SK-N-MC (cell line): ENCODE measurements around the gene PDE11A.
"Not testable (repeated sequence)": the region's sequence is repeated elsewhere in the genome, so short reads cannot be mapped to it uniquely, and the experiment has no call there.

Experiments used
- DNase-seq: peaks from one replicate; pipeline ENCODE4 v3.0.0-alpha.2; 2011; ENCODE audit warnings: low read depth, low spot score
- H3K27ac ChIP-seq: fragments of 200-600 bp; sonication (generic); 2 replicates; pipeline ENCODE4 v1.5.1; 2016; ENCODE audit warnings: mixed run types
- H3K36me3 ChIP-seq: fragments of 200-600 bp; sonication (generic); 2 replicates; pipeline ENCODE4 v1.6.1; 2017; ENCODE audit warnings: antibody characterized with exemption, low read length, mixed read lengths; ENCODE audit not compliant: insufficient read depth
- H3K4me3 ChIP-seq: fragments of 200-600 bp; sonication (generic); 2 replicates; pipeline ENCODE4 v1.5.1; 2016
- H3K9ac ChIP-seq: fragments of 200-600 bp; sonication (generic); 2 replicates; pipeline ENCODE4 v1.8.0; 2017; ENCODE audit warnings: mixed run types, mixed read lengths; ENCODE audit not compliant: insufficient read length
- H3K9me3 ChIP-seq: fragments of 200-600 bp; sonication (generic); 2 replicates; pipeline ENCODE4 v1.6.1; 2017; ENCODE audit warnings: low read depth, mild to moderate bottlenecking, antibody characterized with exemption, low read length, moderate library complexity, mixed read lengths
- EZH2 ChIP-seq: fragments of 200-600 bp; sonication (generic); IDR thresholded peaks from one replicate; pipeline ENCODE4 v1.6.1; 2017; ENCODE audit warnings: antibody characterized with exemption
- FOXP2 ChIP-seq: optimal IDR thresholded peaks from 2 replicates; pipeline ENCODE3; 2011; ENCODE audit warnings: mild to moderate bottlenecking, moderate library complexity; ENCODE audit not compliant: insufficient read depth; ENCODE audit errors: extremely low read length, control extremely low read depth
- POLR2AphosphoS5 ChIP-seq: IDR thresholded peaks from 2 replicates; pipeline ENCODE4 v1.6.1; 2012; ENCODE audit warnings: mild to moderate bottlenecking, low read depth, low read length, borderline replicate concordance

PDE11A gene

DNA sequence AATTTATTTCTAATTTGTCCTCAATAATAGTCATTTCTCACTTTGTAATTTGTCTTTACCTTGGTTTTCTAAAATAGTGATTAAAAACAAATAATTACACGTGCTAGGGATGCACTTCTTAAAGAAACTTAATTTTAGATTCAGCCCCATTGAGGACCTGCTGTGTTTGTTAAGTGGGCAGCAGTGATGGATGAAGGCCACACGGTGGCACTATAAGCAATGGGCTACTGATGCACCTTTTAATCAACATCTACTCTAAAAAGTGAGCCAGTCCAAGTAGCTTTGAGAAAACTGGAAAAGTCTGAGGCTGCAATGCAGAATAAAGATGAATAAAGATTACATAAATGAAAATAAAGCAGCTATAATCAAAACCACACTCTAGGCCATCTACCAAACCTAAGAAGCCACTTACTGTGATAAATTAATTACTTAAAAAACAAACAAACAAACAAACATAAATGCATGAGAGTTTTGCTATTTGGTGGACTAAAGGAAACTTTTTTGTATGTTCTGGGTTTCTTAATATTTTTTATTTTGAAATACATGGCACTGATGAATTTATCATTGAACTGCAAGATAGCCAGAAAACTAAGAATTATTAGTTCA lies 89.3 kb downstream of the PDE11A start:
- Histone ChIP-seq H3K27ac (no peak overlapping the region), H3K4me3 (no peak overlapping the region), H3K9ac (no peak overlapping the region), H3K9me3 (no peaks in the 10 kb centered on the region), H3K36me3 (no peaks in the 10 kb centered on the region)
- TF ChIP-seq FOXP2 = no peak
- DNase-seq = peak; percentile 44

DNA sequence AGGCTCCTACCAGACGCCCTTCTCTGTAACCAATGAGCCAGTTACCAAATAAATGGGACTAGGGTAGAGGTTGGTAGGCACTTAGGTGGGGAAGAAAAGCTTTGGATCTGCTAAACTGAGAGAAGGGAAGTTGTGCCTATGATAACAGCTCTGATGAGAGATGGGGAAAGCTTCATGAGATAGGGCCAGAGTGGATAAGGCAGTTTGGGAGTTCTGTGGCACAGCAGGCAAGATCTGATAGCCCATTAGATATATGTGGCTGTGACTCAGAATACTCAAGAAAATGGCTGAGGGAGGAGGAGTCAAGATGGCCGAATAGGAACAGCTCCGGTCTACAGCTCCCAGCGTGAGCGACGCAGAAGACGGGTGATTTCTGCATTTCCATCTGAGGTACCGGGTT lies 99.8 kb downstream of the PDE11A start:
- no peak for TF ChIP-seq FOXP2
- TF ChIP-seq POLR2AphosphoS5 = no peak
- TF ChIP-seq EZH2 = no peak
- no peak for DNase-seq
- no peaks in the 10 kb centered on the region for H3K36me3 ChIP-seq
- H3K27ac ChIP-seq = no peak overlapping the region
- H3K9ac ChIP-seq = no peak overlapping the region
- H3K4me3 ChIP-seq = no peak overlapping the region
- H3K9me3 ChIP-seq = no peaks in the 10 kb centered on the region; the same call in 1 of the 2 replicates

DNA sequence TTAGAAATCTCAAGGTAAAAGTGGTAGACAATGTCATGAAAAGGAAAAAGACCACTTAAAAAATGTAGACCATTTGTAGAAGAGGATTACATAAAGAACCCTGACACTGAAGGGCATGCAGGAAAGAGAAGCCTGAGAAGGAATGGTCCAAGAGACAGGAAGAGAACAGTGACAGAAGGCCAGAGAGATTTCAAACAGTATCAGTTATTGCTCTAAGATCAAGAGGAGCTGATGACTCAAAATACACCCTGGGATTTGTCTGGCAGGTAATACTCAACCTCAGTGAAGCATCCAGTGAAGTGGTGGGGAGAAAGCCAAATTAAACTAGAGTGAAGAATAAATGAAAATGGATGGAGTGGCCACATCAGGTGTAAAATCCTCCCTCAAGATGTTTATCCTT lies 100.5 kb downstream of the PDE11A start:
- Histone ChIP-seq H3K36me3 (no peaks in the 10 kb centered on the region), H3K9me3 (no peaks in the 10 kb centered on the region; the same call in 1 of the 2 replicates), H3K27ac (no peak overlapping the region), H3K9ac (no peak overlapping the region), H3K4me3 (no peak overlapping the region)
- no peak for DNase-seq
- TF ChIP-seq FOXP2 (no peak), EZH2 (no peak), POLR2AphosphoS5 (no peak)

DNA sequence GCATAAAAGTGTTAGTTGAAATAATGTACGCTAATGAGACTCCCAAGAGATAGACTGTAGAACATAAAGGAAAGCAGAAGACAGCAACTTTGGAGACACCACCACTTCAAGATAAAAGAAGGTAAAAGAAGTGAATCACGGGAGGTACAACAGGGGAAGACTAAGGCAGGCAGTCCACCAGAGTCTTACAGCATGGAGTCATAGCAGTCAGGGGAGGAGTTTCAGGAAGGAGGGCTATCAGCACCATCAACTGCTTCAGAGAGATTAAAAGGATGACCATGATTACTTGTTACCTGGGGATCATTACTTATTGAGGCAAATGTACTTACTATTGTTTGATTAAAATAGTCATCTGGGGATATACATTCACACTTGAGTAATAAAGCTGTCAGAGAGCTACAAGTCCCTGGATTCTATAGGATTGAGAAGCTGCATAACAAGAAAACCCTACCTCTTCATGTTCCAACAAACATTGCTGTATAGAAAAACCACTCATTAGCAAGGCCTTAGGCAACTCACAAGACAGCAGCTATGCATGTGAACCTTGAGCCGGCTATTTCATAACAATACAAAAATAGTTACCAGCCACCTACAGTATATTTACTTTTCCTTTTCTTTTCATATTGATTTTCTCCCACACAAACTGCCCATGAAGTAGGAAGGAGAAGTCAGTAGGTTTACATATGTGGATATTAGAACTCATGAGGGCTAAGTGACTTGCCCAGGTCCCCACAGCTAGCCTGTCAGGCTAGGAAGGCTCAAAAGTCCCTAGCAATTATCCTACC lies 101.7 kb downstream of the PDE11A start:
- TF ChIP-seq EZH2 (no peak), FOXP2 (no peak)
- Histone ChIP-seq H3K9me3 (no peaks in the 10 kb centered on the region; the same call in 1 of the 2 replicates), H3K4me3 (no peak overlapping the region), H3K36me3 (no peaks in the 10 kb centered on the region), H3K9ac (no peak overlapping the region), H3K27ac (no peak overlapping the region)
- DNase-seq = no peak

DNA sequence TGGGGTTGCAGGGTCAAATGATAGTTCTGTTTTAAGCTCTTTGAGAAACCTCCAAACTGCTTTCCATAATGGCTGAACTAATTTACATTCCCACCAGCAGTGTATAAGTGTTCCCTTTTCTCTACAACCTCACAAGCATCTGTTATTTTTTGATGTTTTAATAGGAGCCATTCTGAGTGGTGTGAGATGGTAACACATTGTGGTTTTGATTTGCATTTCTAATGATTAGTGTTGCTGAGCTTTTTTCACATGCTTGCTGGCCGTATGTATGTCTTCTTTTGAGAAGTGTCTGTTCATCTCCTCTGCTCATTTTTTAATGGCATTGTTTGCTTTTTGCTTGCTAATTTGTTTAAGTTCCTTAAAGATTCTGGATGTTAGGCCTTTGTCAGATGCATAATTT lies 107.7 kb downstream of the PDE11A start:
- no peak for DNase-seq
- Histone ChIP-seq H3K27ac (no peak overlapping the region), H3K9ac (no peak overlapping the region), H3K9me3 (no peaks in the 10 kb centered on the region; the same call in 1 of the 2 replicates), H3K36me3 (no peaks in the 10 kb centered on the region), H3K4me3 (no peak overlapping the region)
- TF ChIP-seq FOXP2 (no peak), EZH2 (no peak), POLR2AphosphoS5 (no peak)

DNA sequence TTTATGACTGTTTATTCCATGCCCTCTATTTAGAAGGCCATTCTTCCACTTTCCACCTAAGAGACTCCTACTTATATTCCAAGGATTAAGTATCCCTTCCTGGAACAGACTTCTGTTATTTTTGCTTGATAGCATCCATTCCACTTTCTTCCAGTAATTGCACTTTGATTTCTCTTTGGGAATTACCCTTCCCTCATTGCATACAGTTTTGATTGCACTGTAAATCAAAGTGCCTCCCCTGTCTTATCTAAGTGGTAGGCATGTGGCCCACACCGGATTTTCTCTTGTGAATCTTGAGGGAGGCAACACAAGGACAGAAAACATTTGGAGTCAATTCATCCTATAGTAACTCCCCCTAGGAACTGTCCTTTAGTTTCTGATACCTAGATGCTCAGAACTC lies 120.4 kb downstream of the PDE11A start:
- Histone ChIP-seq H3K9ac (no peak overlapping the region), H3K27ac (no peak overlapping the region)
- no peak for TF ChIP-seq FOXP2
- no peak for TF ChIP-seq POLR2AphosphoS5
- no peak for TF ChIP-seq EZH2

DNA sequence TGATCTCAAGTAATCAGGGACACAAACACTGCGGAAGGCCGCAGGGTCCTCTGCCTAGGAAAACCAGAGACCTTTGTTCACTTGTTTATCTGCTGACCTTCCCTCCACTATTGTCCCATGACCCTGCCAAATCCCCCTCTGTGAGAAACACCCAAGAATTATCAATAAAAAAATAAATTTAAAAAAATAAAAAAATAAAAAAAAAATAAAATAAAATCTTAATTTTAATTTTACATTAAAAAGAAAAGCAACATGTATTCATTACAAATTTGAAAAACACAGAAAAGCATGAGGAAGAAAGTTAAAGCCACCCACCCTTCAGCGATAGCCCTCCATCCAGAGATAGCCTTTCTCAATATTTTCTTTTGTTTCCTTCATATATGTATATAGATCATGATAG lies 125.0 kb downstream of the PDE11A start:
- DNase-seq, H3K27ac ChIP-seq, H3K9ac ChIP-seq, H3K36me3 ChIP-seq, H3K9me3 ChIP-seq, H3K4me3 ChIP-seq: not testable (repeated sequence)

More for the DNA sequence above, 120.4 kb downstream of the PDE11A start:
- H3K9me3 ChIP-seq = no peaks in the 10 kb centered on the region; the same call in 1 of the 2 replicates
- no peak overlapping the region for H3K4me3 ChIP-seq
- no peaks in the 10 kb centered on the region for H3K36me3 ChIP-seq
- no peak for DNase-seq

DNA sequence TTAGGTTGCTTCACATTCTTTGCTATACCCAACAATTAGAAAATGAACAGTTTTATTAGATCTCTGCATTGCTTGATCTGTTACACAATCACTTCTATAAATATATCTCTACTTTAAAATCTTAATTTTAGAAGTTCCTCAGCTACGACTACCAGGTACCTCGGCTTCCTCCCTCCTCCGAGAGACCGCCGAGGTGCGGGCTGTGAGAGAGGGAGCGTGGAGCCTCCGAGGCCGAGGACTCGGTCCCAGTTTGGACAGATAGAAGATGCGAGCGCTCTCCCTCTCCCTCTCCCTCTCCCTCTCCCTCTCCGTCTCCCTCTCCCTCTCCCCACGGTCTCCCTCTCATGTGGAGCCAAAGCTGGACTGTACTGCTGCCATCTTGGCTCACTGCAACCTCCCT lies 128.0 kb downstream of the PDE11A start:
- not testable (repeated sequence) for H3K9me3 ChIP-seq, H3K9ac ChIP-seq, DNase-seq, H3K4me3 ChIP-seq, H3K36me3 ChIP-seq, H3K27ac ChIP-seq

DNA sequence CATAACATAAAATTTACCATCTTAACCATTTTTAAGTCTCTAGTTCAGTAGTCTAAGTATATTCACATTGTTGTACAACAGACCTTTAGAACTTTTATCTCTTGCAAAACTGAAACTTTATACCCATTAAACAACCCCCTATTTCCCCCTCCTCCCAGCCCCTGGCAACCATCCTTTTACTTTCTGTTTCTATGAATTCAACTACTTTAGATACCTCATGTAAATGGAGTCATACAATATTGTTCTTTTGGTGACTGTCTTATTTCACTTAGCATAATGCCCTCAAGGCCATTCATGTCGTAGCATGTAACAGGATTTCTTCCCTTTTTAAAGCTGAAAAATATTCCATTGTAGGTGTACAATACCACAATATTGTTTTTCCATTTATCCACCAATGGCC lies 129.8 kb downstream of the PDE11A start:
- no peak for DNase-seq
- Histone ChIP-seq H3K4me3 (no peak overlapping the region), H3K9me3 (no peaks in the 10 kb centered on the region)

DNA sequence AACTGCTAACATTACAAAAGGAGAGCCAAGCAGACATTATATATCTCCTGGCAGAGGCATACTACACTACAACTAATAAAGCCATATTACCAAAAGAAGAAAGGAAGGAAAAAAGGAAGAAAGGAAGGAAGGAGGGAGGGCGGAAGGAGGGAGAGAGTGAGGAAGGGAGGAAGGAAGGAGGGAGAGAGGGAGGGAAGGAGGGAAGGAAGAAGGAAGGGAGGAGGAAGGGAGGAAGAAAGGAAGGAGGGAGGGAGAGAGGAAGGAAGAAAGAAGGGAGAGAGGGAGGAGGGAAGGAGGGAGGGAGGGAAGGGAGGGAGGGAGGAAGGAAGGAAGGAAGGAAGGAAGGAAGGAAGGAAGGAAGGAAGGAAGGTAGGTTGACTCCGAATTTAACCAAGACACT lies 133.4 kb downstream of the PDE11A start:
- no peak for TF ChIP-seq POLR2AphosphoS5
- Histone ChIP-seq H3K4me3 (no peak overlapping the region), H3K9ac (no peak overlapping the region), H3K9me3 (no peaks in the 10 kb centered on the region), H3K27ac (peak overlapping the region; percentile 85), H3K36me3 (no peaks in the 10 kb centered on the region)
- no peak for DNase-seq

More for the DNA sequence above, 129.8 kb downstream of the PDE11A start:
- Histone ChIP-seq H3K36me3 (no peaks in the 10 kb centered on the region), H3K27ac (no peak overlapping the region), H3K9ac (no peak overlapping the region)
- TF ChIP-seq POLR2AphosphoS5 (no peak), FOXP2 (no peak), EZH2 (no peak)
